ENCODE results near the gene KIRREL3. TPM values are rescaled to one million over a fixed set of nuclear protein-coding genes. Genes with fewer than 3 reads are reported as not detected.

KIRREL3 gene
- total RNA-seq, 1 donor from 2014 or later, result not detected

GRCh38 chr11:126583594-126584427 lies 416.8 kb downstream of the KIRREL3 start:
- intact Hi-C loops (cut with micrococcal nuclease), result no loop called here

GRCh38 chr11:126583101-126583500 lies 417.5 kb downstream of the KIRREL3 start:
- intact Hi-C loops (cut with micrococcal nuclease), result no loop called here

GRCh38 chr11:126581871-126582648 lies 418.5 kb downstream of the KIRREL3 start:
- intact Hi-C loops (cut with micrococcal nuclease), result no loop called here

GRCh38 chr11:126578426-126578825 lies 422.1 kb downstream of the KIRREL3 start:
- intact Hi-C loops (cut with micrococcal nuclease), result no loop called here

GRCh38 chr11:126578021-126578420 lies 422.5 kb downstream of the KIRREL3 start:
- intact Hi-C loops (cut with micrococcal nuclease), result no loop called here

- intact Hi-C loops (cut with micrococcal nuclease), result no loop called here
These were observed 424.7 kb downstream of the KIRREL3 start for GRCh38 chr11:126575849-126576248.

- intact Hi-C loops (cut with micrococcal nuclease), result no loop called here
These were observed 427.1 kb downstream of the KIRREL3 start for GRCh38 chr11:126573325-126573978.

- intact Hi-C loops (cut with micrococcal nuclease), result no loop called here
These were observed 430.1 kb downstream of the KIRREL3 start for GRCh38 chr11:126570489-126570888.

- intact Hi-C loops (cut with micrococcal nuclease), result no loop called here
These were observed 433.2 kb downstream of the KIRREL3 start for GRCh38 chr11:126567419-126567818.

GRCh38 chr11:126564566-126564965 lies 436.0 kb downstream of the KIRREL3 start:
- intact Hi-C loops (cut with micrococcal nuclease), result no loop called here

- intact Hi-C loops (cut with micrococcal nuclease), result no loop called here
These were observed 439.2 kb downstream of the KIRREL3 start for GRCh38 chr11:126561327-126561893.

GRCh38 chr11:126560221-126560620 lies 440.3 kb downstream of the KIRREL3 start:
- intact Hi-C loops (cut with micrococcal nuclease), result no loop called here

- intact Hi-C loops (cut with micrococcal nuclease), result no loop called here
These were observed 451.7 kb downstream of the KIRREL3 start for GRCh38 chr11:126548581-126549550.

- intact Hi-C loops (cut with micrococcal nuclease), result no loop called here
These were observed 452.9 kb downstream of the KIRREL3 start for GRCh38 chr11:126547691-126548090.

GRCh38 chr11:126547161-126547560 lies 453.4 kb downstream of the KIRREL3 start:
- intact Hi-C loops (cut with micrococcal nuclease), result no loop called here

- intact Hi-C loops (cut with micrococcal nuclease), result no loop called here
These were observed 453.9 kb downstream of the KIRREL3 start for GRCh38 chr11:126546694-126547093.

- intact Hi-C loops (cut with micrococcal nuclease), result no loop called here
These were observed 454.4 kb downstream of the KIRREL3 start for GRCh38 chr11:126546191-126546590.

- intact Hi-C loops (cut with micrococcal nuclease), result no loop called here
These were observed 455.5 kb downstream of the KIRREL3 start for GRCh38 chr11:126545057-126545555.

GRCh38 chr11:126544108-126545056 lies 456.2 kb downstream of the KIRREL3 start:
- intact Hi-C loops (cut with micrococcal nuclease), result no loop called here

Measured in T-helper 1 cell treated with Interleukin-12 subunit alpha and Interleukin-12 subunit beta and Interleukin-4 antibody, amounts not matched to agents 30 ng/mL and 1 ng/mL, for 36 hours (primary cell).